HepG2 (cell line): ENCODE results near the gene SERPINA3. TPM values are rescaled to one million over a fixed set of nuclear protein-coding genes. Genes with fewer than 3 reads are reported as not detected.

ENCODE experiments used
- MTF2 ChIP-seq: sonication (generic); formaldehyde crosslinking; IDR thresholded peaks from 2 replicates; pipeline ENCODE4 v1.5.0; 2020; ENCODE audit warnings: missing genetic modification reagents, borderline replicate concordance
- NR2C2 ChIP-seq: sonication (generic); formaldehyde crosslinking; IDR thresholded peaks from 2 replicates; pipeline ENCODE4 v1.4.0; 2020; ENCODE audit warnings: missing genetic modification reagents, mild to moderate bottlenecking, moderate library complexity, borderline replicate concordance
- ZBTB3 ChIP-seq: sonication (generic); formaldehyde crosslinking; IDR thresholded peaks from 2 replicates; pipeline ENCODE4 v1.4.0; 2020; ENCODE audit warnings: low read depth, mild to moderate bottlenecking, moderate library complexity, missing genetic modification reagents, borderline replicate concordance
- ZMAT3 ChIP-seq: sonication (generic); formaldehyde crosslinking; conservative IDR thresholded peaks from 2 replicates; pipeline ENCODE4 v1.7.0; 2021; ENCODE audit warnings: missing genetic modification reagents
- polyA plus RNA-seq, 8 experiments: library from polyadenylated mRNA; depleted of rRNA in 3 of 8; stranded (reverse) in 7 of 8; unstranded in 1 of 8; fragments of >200 nt; fragmentation: Illumina TruSeq in 4 of 8; extraction: Trizol in 4 of 8; gene quantifications; 2 replicates each; pipeline versions ENCODE4 v1.2.1 to v1.2.3, GENCODE V29; 2011 to 2016; ENCODE audit warnings: low read depth in 4 of 8, missing spikeins in 1 of 8, mixed read lengths in 1 of 8; ENCODE audit not compliant: insufficient read depth in 1 of 8
- total RNA-seq, 5 experiments: library from RNA; depleted of rRNA; stranded (reverse); fragments of >200 nt; fragmentation: Illumina TruSeq; extraction: Trizol; gene quantifications; 2 replicates each; pipeline ENCODE4 v1.2.3, GENCODE V29; 2016; ENCODE audit warnings: low read depth in 1 of 5
- TF ChIP-seq, protein P1 (sequence below): sonication (generic); formaldehyde crosslinking; IDR thresholded peaks from 2 replicates; pipeline ENCODE4 v1.5.1; 2020; ENCODE audit warnings: missing genetic modification reagents, mild to moderate bottlenecking, borderline replicate concordance
- TF ChIP-seq, protein P2 (sequence below): sonication (generic); formaldehyde crosslinking; IDR thresholded peaks from 2 replicates; pipeline ENCODE4 v1.4.0; 2020; ENCODE audit warnings: missing genetic modification reagents
- TF ChIP-seq, protein P3 (sequence below): sonication (generic); formaldehyde crosslinking; conservative IDR thresholded peaks from 2 replicates; pipeline ENCODE4 v1.8.0; 2022; ENCODE audit warnings: low read depth, missing genetic modification reagents

SERPINA3 gene
- total and polyA plus RNA-seq, 2 of the 13 experiments (the other 11 are each of a cell fraction or from before 2014, with no cell fraction given): 825 to 2,200 TPM

DNA sequence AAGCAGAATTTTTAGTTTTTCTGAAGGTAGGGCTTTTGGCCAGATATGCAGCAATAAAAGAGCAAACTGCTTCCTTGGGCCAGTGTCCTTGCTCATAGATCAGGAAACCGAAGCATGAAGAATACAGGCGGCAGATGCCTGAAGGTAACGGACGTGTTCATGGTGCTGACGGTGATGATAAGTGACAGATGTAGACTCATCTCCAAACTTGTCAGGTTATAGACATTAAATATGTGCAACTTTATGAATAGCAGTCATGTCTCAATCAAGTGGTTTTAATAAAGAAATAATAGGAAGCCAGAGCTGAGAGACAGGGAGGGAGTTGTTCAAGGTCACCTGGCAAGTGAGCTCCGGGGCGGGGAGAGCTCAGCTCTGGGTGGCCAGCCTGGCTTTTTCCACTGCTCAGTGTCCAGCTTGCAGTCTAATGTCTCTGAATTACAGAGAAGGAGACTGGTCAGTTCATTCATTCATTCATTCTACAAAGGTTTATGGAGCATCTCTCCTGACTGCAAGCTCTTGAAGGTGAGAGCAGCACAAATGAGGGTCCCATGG, 29.9 kb upstream of the SERPINA3 start (continued):
- TF ChIP-seq, protein P1, sequence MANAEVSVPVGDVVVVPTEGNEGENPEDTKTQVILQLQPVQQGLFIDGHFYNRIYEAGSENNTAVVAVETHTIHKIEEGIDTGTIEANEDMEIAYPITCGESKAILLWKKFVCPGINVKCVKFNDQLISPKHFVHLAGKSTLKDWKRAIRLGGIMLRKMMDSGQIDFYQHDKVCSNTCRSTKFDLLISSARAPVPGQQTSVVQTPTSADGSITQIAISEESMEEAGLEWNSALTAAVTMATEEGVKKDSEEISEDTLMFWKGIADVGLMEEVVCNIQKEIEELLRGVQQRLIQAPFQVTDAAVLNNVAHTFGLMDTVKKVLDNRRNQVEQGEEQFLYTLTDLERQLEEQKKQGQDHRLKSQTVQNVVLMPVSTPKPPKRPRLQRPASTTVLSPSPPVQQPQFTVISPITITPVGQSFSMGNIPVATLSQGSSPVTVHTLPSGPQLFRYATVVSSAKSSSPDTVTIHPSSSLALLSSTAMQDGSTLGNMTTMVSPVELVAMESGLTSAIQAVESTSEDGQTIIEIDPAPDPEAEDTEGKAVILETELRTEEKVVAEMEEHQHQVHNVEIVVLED: 0 out of 2 replicates have a peak, but pooled peaks have one; percentile 22
- TF ChIP-seq NR2C2 (CRISPR knock-in tag): 0 out of 2 replicates have a peak, but pooled peaks have one; percentile 5
- TF ChIP-seq ZMAT3 (CRISPR knock-in tag): 0 out of 2 replicates have a peak, but pooled peaks have one; percentile 1
- 0 out of 2 replicates have a peak, but pooled peaks have one; percentile 50 for TF ChIP-seq ZBTB3 (CRISPR knock-in tag)
- TF ChIP-seq MTF2: peak; percentile 69; the same call in 1 of the 2 replicates
- TF ChIP-seq, protein P2, sequence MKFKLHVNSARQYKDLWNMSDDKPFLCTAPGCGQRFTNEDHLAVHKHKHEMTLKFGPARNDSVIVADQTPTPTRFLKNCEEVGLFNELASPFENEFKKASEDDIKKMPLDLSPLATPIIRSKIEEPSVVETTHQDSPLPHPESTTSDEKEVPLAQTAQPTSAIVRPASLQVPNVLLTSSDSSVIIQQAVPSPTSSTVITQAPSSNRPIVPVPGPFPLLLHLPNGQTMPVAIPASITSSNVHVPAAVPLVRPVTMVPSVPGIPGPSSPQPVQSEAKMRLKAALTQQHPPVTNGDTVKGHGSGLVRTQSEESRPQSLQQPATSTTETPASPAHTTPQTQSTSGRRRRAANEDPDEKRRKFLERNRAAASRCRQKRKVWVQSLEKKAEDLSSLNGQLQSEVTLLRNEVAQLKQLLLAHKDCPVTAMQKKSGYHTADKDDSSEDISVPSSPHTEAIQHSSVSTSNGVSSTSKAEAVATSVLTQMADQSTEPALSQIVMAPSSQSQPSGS (CRISPR knock-in tag): no peak
- TF ChIP-seq, protein P3, sequence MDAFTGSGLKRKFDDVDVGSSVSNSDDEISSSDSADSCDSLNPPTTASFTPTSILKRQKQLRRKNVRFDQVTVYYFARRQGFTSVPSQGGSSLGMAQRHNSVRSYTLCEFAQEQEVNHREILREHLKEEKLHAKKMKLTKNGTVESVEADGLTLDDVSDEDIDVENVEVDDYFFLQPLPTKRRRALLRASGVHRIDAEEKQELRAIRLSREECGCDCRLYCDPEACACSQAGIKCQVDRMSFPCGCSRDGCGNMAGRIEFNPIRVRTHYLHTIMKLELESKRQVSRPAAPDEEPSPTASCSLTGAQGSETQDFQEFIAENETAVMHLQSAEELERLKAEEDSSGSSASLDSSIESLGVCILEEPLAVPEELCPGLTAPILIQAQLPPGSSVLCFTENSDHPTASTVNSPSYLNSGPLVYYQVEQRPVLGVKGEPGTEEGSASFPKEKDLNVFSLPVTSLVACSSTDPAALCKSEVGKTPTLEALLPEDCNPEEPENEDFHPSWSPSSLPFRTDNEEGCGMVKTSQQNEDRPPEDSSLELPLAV (CRISPR knock-in tag): no peak
